ENCODE measurements around the gene EIF2S3B. TPM values are rescaled to one million over a fixed set of nuclear protein-coding genes. Genes with fewer than 3 reads are reported as not detected.

Gene EIF2S3B
- total and polyA plus RNA-seq, 2 of the 4 experiments (the other 2 are of a cell fraction): 0.39 to 6.8 TPM

- H3K27ac ChIP-seq (ENCODE audit: insufficient read depth, low read length): no peak overlapping the region
- CTCF ChIA-PET: no interaction called here
- H3K4me2 ChIP-seq (ENCODE audit: low read depth, low read length): no peak overlapping the region
- H4K8ac ChIP-seq (ENCODE audit: low read depth in 2 of 2, low read length in 2 of 2): no peak overlapping the region
- H2BK15ac ChIP-seq (ENCODE audit: low read depth, low read length): no peak overlapping the region
- no peak overlapping the region for H2AFZ ChIP-seq (replicated peaks; ENCODE audit: low read length, poor library complexity)
- POLR2A ChIA-PET (ENCODE audit: unreplicated experiment): no interaction called here
- BruUV-seq (replicated peaks): no TSS peak
- H3K9me1 ChIP-seq (ENCODE audit: insufficient read depth, low read length): no peaks in the 10 kb centered on the region
- no peak overlapping the region for H3K18ac ChIP-seq (ENCODE audit: low read depth, low read length)
- no peaks in the 10 kb centered on the region for H3K9me3 ChIP-seq (ENCODE audit: control insufficient read depth, insufficient read depth, low read length)
- no CpG with 5 or more reads among the region's 2 CpGs for WGBS, 2 experiments (ENCODE audit: extremely low coverage in 2 of 2, insufficient read length in 1 of 2)
- H3K23ac ChIP-seq (ENCODE audit: low read depth, low read length): no peak overlapping the region
- intact Hi-C loops (cut with micrococcal nuclease) (no loop called here), in situ Hi-C loops (cut with MboI; ENCODE audit: low sequenced_read_pairs) (no loop called here), dilution Hi-C loops (cut with HindIII; ENCODE audit: low sequenced_read_pairs, unreplicated experiment) (no loop called here)
- H2BK5ac ChIP-seq (ENCODE audit: low read depth, low read length, poor library complexity, severe bottlenecking): no peak overlapping the region
- no peak for DNase-seq
- H3K4me3 ChIP-seq (ENCODE audit: insufficient read depth, low read depth, low read length): no peak overlapping the region
- no peak for TF ChIP-seq MAFK (IDR thresholded peaks at IDR 0.05; ENCODE audit: low read depth, low read length)
- TF ChIP-seq MAZ (IDR thresholded peaks at IDR 0.05; ENCODE audit: borderline replicate concordance, low read depth, low read length): no peak
- no peak overlapping the region for H2AK9ac ChIP-seq (replicated peaks; ENCODE audit: low read depth, low read length, poor library complexity)
- no peak overlapping the region for H2BK120ac ChIP-seq (ENCODE audit: low read depth, low read length)
- H4K91ac ChIP-seq (ENCODE audit: insufficient read depth, low read depth, low read length): no peak overlapping the region
- no peak overlapping the region for H2AK5ac ChIP-seq (ENCODE audit: low read depth, low read length)
- H3K14ac ChIP-seq (replicated peaks; ENCODE audit: low read depth, low read length): no peak overlapping the region
- H3K9ac ChIP-seq (ENCODE audit: low read depth, low read length): no peak overlapping the region
- H3K4ac ChIP-seq (ENCODE audit: low read depth, low read length): no peak overlapping the region
- H2BK20ac ChIP-seq (ENCODE audit: low read depth, low read length): no peak overlapping the region
- no peak overlapping the region for H4K5ac ChIP-seq (ENCODE audit: low read depth, low read length)
- no peaks in the 10 kb centered on the region for H3K79me1 ChIP-seq (ENCODE audit: low read depth in 1 of 2, low read length in 2 of 2)
- ATAC-seq (ENCODE audit: low read depth): no peak
- no peaks in the 10 kb centered on the region for H3K4me1 ChIP-seq (ENCODE audit: control insufficient read depth, insufficient read depth, low read length)
- no peak overlapping the region for H3K56ac ChIP-seq (ENCODE audit: extremely low read depth, insufficient read depth, low read length)
- no peaks in the 10 kb centered on the region for H4K20me1 ChIP-seq (ENCODE audit: insufficient read depth, low read length)
- no peaks in the 10 kb centered on the region for H3K36me3 ChIP-seq (ENCODE audit: control insufficient read depth, insufficient read depth, low read length)
- no peaks in the 10 kb centered on the region for H3K27me3 ChIP-seq (ENCODE audit: control insufficient read depth, insufficient read depth, low read length)
Observed at GRCh38 chr12:10521555-10521954, 15.9 kb downstream of the EIF2S3B start.
